ENCODE data around the gene CASP2.

GRCh38 chr7:143257501-143257900, 30.6 kb upstream of the CASP2 start:
- TF ChIP-seq EZH2 (IDR thresholded peaks at IDR 0.05; ENCODE audit: insufficient read depth, poor library complexity, severe bottlenecking) (no peak), EZH2phosphoT487 (IDR thresholded peaks at IDR 0.05; ENCODE audit: insufficient read depth, low read depth) (no peak)

Data from GM23248 (cell line).